ENCODE data around the gene PIP5KL1.

The PIP5KL1 gene

GRCh38 chr9:127876026-127876763 is 54.4 kb downstream of the PIP5KL1 start:
- Histone ChIP-seq H3K27ac (ENCODE audit: low read length) (no peak overlapping the region), H3K36me3 (ENCODE audit: control insufficient read depth, low read depth, low read length) (no peaks in the 10 kb centered on the region), H3K4me3 (ENCODE audit: low read length) (no peak overlapping the region), H3K9ac (ENCODE audit: low read length) (no peak overlapping the region), H3K9me3 (ENCODE audit: control insufficient read depth, low read depth, low read length) (no peaks in the 10 kb centered on the region), H3K4me1 (ENCODE audit: control insufficient read depth, low read depth, low read length) (no peaks in the 10 kb centered on the region), H3K27me3 (ENCODE audit: control insufficient read depth, insufficient read depth, low read length) (peaks cover 5% of the 10 kb centered on the region)

- H3K36me3 ChIP-seq (ENCODE audit: control insufficient read depth, low read depth, low read length) = no peaks in the 10 kb centered on the region
- H3K27ac ChIP-seq (ENCODE audit: low read length) = no peak overlapping the region
- H3K9ac ChIP-seq (ENCODE audit: low read length) = no peak overlapping the region
- H3K27me3 ChIP-seq (ENCODE audit: control insufficient read depth, insufficient read depth, low read length) = peaks cover 5% of the 10 kb centered on the region
- H3K4me3 ChIP-seq (ENCODE audit: low read length) = no peak overlapping the region
- H3K4me1 ChIP-seq (ENCODE audit: control insufficient read depth, low read depth, low read length) = no peaks in the 10 kb centered on the region
- no peaks in the 10 kb centered on the region for H3K9me3 ChIP-seq (ENCODE audit: control insufficient read depth, low read depth, low read length)
Observed at GRCh38 chr9:127875306-127875966, 55.1 kb downstream of the PIP5KL1 start.

GRCh38 chr9:127874301-127875221 is 56.0 kb downstream of the PIP5KL1 start:
- Histone ChIP-seq H3K9me3 (ENCODE audit: control insufficient read depth, low read depth, low read length) (no peaks in the 10 kb centered on the region), H3K36me3 (ENCODE audit: control insufficient read depth, low read depth, low read length) (no peaks in the 10 kb centered on the region), H3K4me1 (ENCODE audit: control insufficient read depth, low read depth, low read length) (no peaks in the 10 kb centered on the region), H3K27ac (ENCODE audit: low read length) (no peak overlapping the region), H3K4me3 (ENCODE audit: low read length) (no peak overlapping the region), H3K9ac (ENCODE audit: low read length) (no peak overlapping the region), H3K27me3 (ENCODE audit: control insufficient read depth, insufficient read depth, low read length) (peaks cover 5% of the 10 kb centered on the region)

GRCh38 chr9:127873886-127874285 is 56.7 kb downstream of the PIP5KL1 start:
- Histone ChIP-seq H3K9me3 (ENCODE audit: control insufficient read depth, low read depth, low read length) (no peaks in the 10 kb centered on the region), H3K27me3 (ENCODE audit: control insufficient read depth, insufficient read depth, low read length) (peaks cover 5% of the 10 kb centered on the region), H3K36me3 (ENCODE audit: control insufficient read depth, low read depth, low read length) (no peaks in the 10 kb centered on the region), H3K27ac (ENCODE audit: low read length) (no peak overlapping the region), H3K4me1 (ENCODE audit: control insufficient read depth, low read depth, low read length) (no peaks in the 10 kb centered on the region), H3K4me3 (ENCODE audit: low read length) (no peak overlapping the region), H3K9ac (ENCODE audit: low read length) (no peak overlapping the region)

GRCh38 chr9:127873223-127873691 is 57.3 kb downstream of the PIP5KL1 start:
- Histone ChIP-seq H3K4me3 (ENCODE audit: low read length) (no peak overlapping the region), H3K4me1 (ENCODE audit: control insufficient read depth, low read depth, low read length) (no peaks in the 10 kb centered on the region), H3K36me3 (ENCODE audit: control insufficient read depth, low read depth, low read length) (no peaks in the 10 kb centered on the region), H3K9ac (ENCODE audit: low read length) (no peak overlapping the region), H3K9me3 (ENCODE audit: control insufficient read depth, low read depth, low read length) (no peaks in the 10 kb centered on the region), H3K27ac (ENCODE audit: low read length) (no peak overlapping the region), H3K27me3 (ENCODE audit: control insufficient read depth, insufficient read depth, low read length) (peaks cover under 1% of the 10 kb centered on the region)

GRCh38 chr9:127872369-127873222 is 58.0 kb downstream of the PIP5KL1 start:
- no peaks in the 10 kb centered on the region for H3K9me3 ChIP-seq (ENCODE audit: control insufficient read depth, low read depth, low read length)
- no peak overlapping the region for H3K4me3 ChIP-seq (ENCODE audit: low read length)
- H3K4me1 ChIP-seq (ENCODE audit: control insufficient read depth, low read depth, low read length) = no peaks in the 10 kb centered on the region
- H3K27me3 ChIP-seq (ENCODE audit: control insufficient read depth, insufficient read depth, low read length) = no peaks in the 10 kb centered on the region
- H3K27ac ChIP-seq (ENCODE audit: low read length) = no peak overlapping the region
- H3K9ac ChIP-seq (ENCODE audit: low read length) = no peak overlapping the region
- H3K36me3 ChIP-seq (ENCODE audit: control insufficient read depth, low read depth, low read length) = no peaks in the 10 kb centered on the region

GRCh38 chr9:127871531-127871930 is 59.0 kb downstream of the PIP5KL1 start:
- Histone ChIP-seq H3K36me3 (ENCODE audit: control insufficient read depth, low read depth, low read length) (no peaks in the 10 kb centered on the region), H3K9me3 (ENCODE audit: control insufficient read depth, low read depth, low read length) (no peaks in the 10 kb centered on the region), H3K4me1 (ENCODE audit: control insufficient read depth, low read depth, low read length) (no peaks in the 10 kb centered on the region), H3K9ac (ENCODE audit: low read length) (no peak overlapping the region), H3K4me3 (ENCODE audit: low read length) (no peak overlapping the region), H3K27ac (ENCODE audit: low read length) (no peak overlapping the region), H3K27me3 (ENCODE audit: control insufficient read depth, insufficient read depth, low read length) (no peaks in the 10 kb centered on the region)

GRCh38 chr9:127870887-127871286 is 59.7 kb downstream of the PIP5KL1 start:
- Histone ChIP-seq H3K4me1 (ENCODE audit: control insufficient read depth, low read depth, low read length) (no peaks in the 10 kb centered on the region), H3K9ac (ENCODE audit: low read length) (no peak overlapping the region), H3K9me3 (ENCODE audit: control insufficient read depth, low read depth, low read length) (no peaks in the 10 kb centered on the region), H3K36me3 (ENCODE audit: control insufficient read depth, low read depth, low read length) (no peaks in the 10 kb centered on the region), H3K27ac (ENCODE audit: low read length) (no peak overlapping the region), H3K4me3 (ENCODE audit: low read length) (no peak overlapping the region), H3K27me3 (ENCODE audit: control insufficient read depth, insufficient read depth, low read length) (no peaks in the 10 kb centered on the region)
